NCI-H774 (cell line): ENCODE results near the gene PRAC2.
A peak's percentile ranks its signal among the peaks of the same experiment; 100 is the strongest.

Source experiments
- DNase-seq: peaks from one replicate; lab custom pipeline; 2025; lab: John Stamatoyannopoulos, UW

PRAC2 gene

GRCh38 chr17:48720266-48721008 is 2.5 kb upstream of the PRAC2 start:
- peak; percentile 53 for DNase-seq

GRCh38 chr17:48721009-48721402 is 2.0 kb upstream of the PRAC2 start:
- no peak for DNase-seq

GRCh38 chr17:48722201-48722907 is 631 bp upstream of the PRAC2 start, which contains the start of gene PRAC1:
PRAC1 (minus strand) TSS chr17:48722518; CDS start chr17:48722392, 126 bp downstream.
- DNase-seq: no peak

GRCh38 chr17:48723423-48724250 is 652 bp downstream of the PRAC2 start:
- peak; percentile 34 for DNase-seq

- DNase-seq: peak; percentile 22
Observed at GRCh38 chr17:48724251-48725003, 1.4 kb downstream of the PRAC2 start.

- DNase-seq: no peak
Observed at GRCh38 chr17:48725004-48725287, 2.0 kb downstream of the PRAC2 start.

GRCh38 chr17:48725288-48726064 is 2.5 kb downstream of the PRAC2 start:
- DNase-seq: no peak

- DNase-seq: no peak
Observed at GRCh38 chr17:48726114-48726915, 3.3 kb downstream of the PRAC2 start.

- no peak for DNase-seq
Observed at GRCh38 chr17:48726916-48727286, 3.9 kb downstream of the PRAC2 start.

GRCh38 chr17:48727415-48728175 is 4.6 kb downstream of the PRAC2 start:
- no peak for DNase-seq

- peak; percentile 71 for DNase-seq
Observed at GRCh38 chr17:48728232-48729231, 5.5 kb downstream of the PRAC2 start, which contains the start of gene HOXB13. HOXB13 (minus strand) TSS chr17:48728750; CDS start chr17:48728593, 157 bp downstream.

GRCh38 chr17:48729335-48730239 is 6.6 kb downstream of the PRAC2 start:
- DNase-seq: no peak

- no peak for DNase-seq
Observed at GRCh38 chr17:48730240-48730550, 7.2 kb downstream of the PRAC2 start.

- DNase-seq: no peak
Observed at GRCh38 chr17:48731355-48731754, 8.4 kb downstream of the PRAC2 start.

GRCh38 chr17:48732688-48733629 is 10.0 kb downstream of the PRAC2 start:
- DNase-seq: no peak

GRCh38 chr17:48733632-48734328 is 10.8 kb downstream of the PRAC2 start:
- no peak for DNase-seq
